Keratinocyte (primary cell): ENCODE data around the gene ARMC5. TPM values are rescaled to one million over a fixed set of nuclear protein-coding genes. Genes with fewer than 3 reads are reported as not detected.

ENCODE experiments used
- DNase-seq: peaks from one replicate; pipeline ENCODE4 v3.0.0-alpha.2; 2011; ENCODE audit warnings: low read depth, missing footprints, low spot score
- FAIRE-seq: peaks from 2 replicates; lab custom pipeline; 2011; peaks lifted over from hg19 to GRCh38; lab: Jason Lieb, UNC
- H2AFZ ChIP-seq: 2 replicates; pipeline ENCODE4 v1.6.0; 2012; ENCODE audit warnings: low read length, control low read depth, inconsistent platforms; ENCODE audit not compliant: control insufficient read depth
- H3K27ac ChIP-seq: 2 replicates; pipeline ENCODE4 v1.5.1; 2011; ENCODE audit warnings: low read length; ENCODE audit not compliant: control insufficient read depth, insufficient read depth
- H3K27me3 ChIP-seq: 3 replicates; pipeline ENCODE4 v1.6.0; 2011; ENCODE audit warnings: low read length; ENCODE audit not compliant: control insufficient read depth, insufficient read depth; ENCODE audit errors: extremely low read depth
- H3K36me3 ChIP-seq, 2 experiments: 2 replicates in 1 of 2; 3 replicates in 1 of 2; pipeline ENCODE4 v1.5.1; 2011; ENCODE audit warnings: low read length in 2 of 2, mild to moderate bottlenecking in 1 of 2; ENCODE audit not compliant: control insufficient read depth in 2 of 2, insufficient read depth in 2 of 2; ENCODE audit errors: extremely low read depth in 1 of 2
- H3K4me1 ChIP-seq: 3 replicates; pipeline ENCODE4 v1.5.1; 2011; ENCODE audit warnings: low read length; ENCODE audit not compliant: control insufficient read depth, insufficient read depth; ENCODE audit errors: extremely low read depth
- H3K4me2 ChIP-seq: 3 replicates; pipeline ENCODE4 v1.6.0; 2011; ENCODE audit warnings: low read depth, low read length; ENCODE audit not compliant: control insufficient read depth, insufficient read depth; ENCODE audit errors: extremely low read depth
- H3K4me3 ChIP-seq, 3 experiments: fragments of 200-600 bp in 1 of 3; sonication (generic) in 1 of 3; 2 replicates in 2 of 3; 3 replicates in 1 of 3; pipeline ENCODE4 v1.5.1; 2011 to 2016; ENCODE audit warnings: low read length in 3 of 3, mild to moderate bottlenecking in 3 of 3, control low read depth in 2 of 3, inconsistent platforms in 1 of 3, low read depth in 1 of 3, mixed read lengths in 1 of 3, mixed run types in 1 of 3, moderate library complexity in 1 of 3; ENCODE audit not compliant: control insufficient read depth in 2 of 3, insufficient read depth in 2 of 3; ENCODE audit errors: extremely low read depth in 1 of 3
- H3K79me2 ChIP-seq: 2 replicates; pipeline ENCODE4 v1.6.0; 2012; ENCODE audit warnings: low read length; ENCODE audit not compliant: control insufficient read depth, insufficient read depth
- H3K9ac ChIP-seq: 3 replicates; pipeline ENCODE4 v1.6.0; 2011; ENCODE audit warnings: low read length; ENCODE audit not compliant: control insufficient read depth, insufficient read depth; ENCODE audit errors: extremely low read depth
- H3K9me1 ChIP-seq: 3 replicates; pipeline ENCODE4 v1.6.0; 2011; ENCODE audit warnings: low read length; ENCODE audit not compliant: control insufficient read depth, insufficient read depth; ENCODE audit errors: extremely low read depth
- H3K9me3 ChIP-seq: 2 replicates; pipeline ENCODE4 v1.5.1; 2012; ENCODE audit warnings: low read depth, low read length; ENCODE audit not compliant: control insufficient read depth
- H4K20me1 ChIP-seq: 3 replicates; pipeline ENCODE4 v1.6.0; 2011; ENCODE audit warnings: low read length; ENCODE audit not compliant: control insufficient read depth, insufficient read depth; ENCODE audit errors: extremely low read depth
- CTCF ChIP-seq, 3 experiments: IDR thresholded peaks in 1 of 3; conservative IDR thresholded peaks in 1 of 3; optimal IDR thresholded peaks in 1 of 3; 2 replicates in 2 of 3; 3 replicates in 1 of 3; pipeline versions ENCODE3 to v1.5.1; 2011; ENCODE audit warnings: low read length in 3 of 3, mild to moderate bottlenecking in 3 of 3, moderate library complexity in 2 of 3, control low read depth in 1 of 3, inconsistent platforms in 1 of 3; ENCODE audit not compliant: insufficient read depth in 2 of 3; ENCODE audit errors: extremely low read depth in 1 of 3
- EZH2 ChIP-seq: IDR thresholded peaks from one replicate; pipeline ENCODE4 v1.6.1; 2012; ENCODE audit warnings: inconsistent platforms, mild to moderate bottlenecking, low read length, moderate library complexity
- dilution Hi-C: fragments of 300-500 bp; cut with MboI; formaldehyde crosslinking; loops from one replicate; pipeline ENCODE4 v1.7.0; 2020; ENCODE audit warnings: low sequenced_read_pairs; ENCODE audit not compliant: extremely low pct_ligation_motif_present
- polyA plus RNA-seq, 5 experiments: library from polyadenylated mRNA; depleted of rRNA in 3 of 5; stranded (reverse) in 3 of 5; stranded (forward) in 1 of 5; unstranded in 1 of 5; fragments of >200 nt; gene quantifications; 1 replicate in 1 of 5; 2 replicates in 3 of 5; 3 replicates in 1 of 5; pipeline versions ENCODE4 v1.2.1 to v1.2.3, GENCODE V29; 2011 to 2012; ENCODE audit warnings: missing spikeins in 2 of 5, low read depth in 1 of 5, low replicate concordance in 1 of 5

Gene ARMC5
- polyA plus RNA-seq, 1 donor (not counting 4 experiments of a cell fraction or from before 2014, with no cell fraction given), result 3.0 TPM

GRCh38 chr16:31435341-31436220 is 23.7 kb upstream of the ARMC5 start:
- H3K79me2 ChIP-seq, result no peaks in the 10 kb centered on the region
- H3K9me3 ChIP-seq, result no peaks in the 10 kb centered on the region
- no peak overlapping the region for H3K4me3 ChIP-seq
- FAIRE-seq (no peak), DNase-seq (no peak)
- no peak overlapping the region for H3K9ac ChIP-seq
- H3K27ac ChIP-seq, result no peak overlapping the region
- no peaks in the 10 kb centered on the region for H3K36me3 ChIP-seq
- no peaks in the 10 kb centered on the region for H3K9me1 ChIP-seq
- no peaks in the 10 kb centered on the region for H4K20me1 ChIP-seq
- TF ChIP-seq EZH2 (no peak), CTCF (optimal IDR thresholded peaks at IDR 0.05 in 1 of 3, IDR thresholded peaks at IDR 0.05 in 1 of 3, conservative IDR thresholded peaks at IDR 0.05 in 1 of 3; ENCODE audit: extremely low read depth in 1 of 3, insufficient read depth in 2 of 3, low read length in 3 of 3) (no peak)
- H3K4me2 ChIP-seq, result no peak overlapping the region
- H3K27me3 ChIP-seq, result no peaks in the 10 kb centered on the region
- no peak overlapping the region for H2AFZ ChIP-seq
- dilution Hi-C loops, result no loop called here
- no peaks in the 10 kb centered on the region for H3K4me1 ChIP-seq

- Histone ChIP-seq H3K4me2 (no peak overlapping the region), H3K9ac (no peak overlapping the region), H3K4me3 (no peak overlapping the region), H4K20me1 (no peaks in the 10 kb centered on the region), H3K9me3 (no peaks in the 10 kb centered on the region), H3K36me3 (no peaks in the 10 kb centered on the region), H3K4me1 (no peaks in the 10 kb centered on the region), H3K79me2 (no peaks in the 10 kb centered on the region), H3K27me3 (no peaks in the 10 kb centered on the region), H2AFZ (no peak overlapping the region), H3K27ac (no peak overlapping the region), H3K9me1 (no peaks in the 10 kb centered on the region)
- FAIRE-seq, result no peak
- dilution Hi-C loops, result no loop called here
- no peak for DNase-seq
- TF ChIP-seq CTCF (optimal IDR thresholded peaks at IDR 0.05 in 1 of 3, IDR thresholded peaks at IDR 0.05 in 1 of 3, conservative IDR thresholded peaks at IDR 0.05 in 1 of 3; ENCODE audit: extremely low read depth in 1 of 3, insufficient read depth in 2 of 3, low read length in 3 of 3) (no peak), EZH2 (no peak)
Measured at GRCh38 chr16:31436221-31437045, 22.9 kb upstream of the ARMC5 start.
